ENCODE results near the gene GDPD5.

GDPD5 gene

GRCh38 chr11:75558939-75559843, 33.5 kb upstream of the GDPD5 start:
- DNase-seq (ENCODE audit: low read depth), result no peak

DNA sequence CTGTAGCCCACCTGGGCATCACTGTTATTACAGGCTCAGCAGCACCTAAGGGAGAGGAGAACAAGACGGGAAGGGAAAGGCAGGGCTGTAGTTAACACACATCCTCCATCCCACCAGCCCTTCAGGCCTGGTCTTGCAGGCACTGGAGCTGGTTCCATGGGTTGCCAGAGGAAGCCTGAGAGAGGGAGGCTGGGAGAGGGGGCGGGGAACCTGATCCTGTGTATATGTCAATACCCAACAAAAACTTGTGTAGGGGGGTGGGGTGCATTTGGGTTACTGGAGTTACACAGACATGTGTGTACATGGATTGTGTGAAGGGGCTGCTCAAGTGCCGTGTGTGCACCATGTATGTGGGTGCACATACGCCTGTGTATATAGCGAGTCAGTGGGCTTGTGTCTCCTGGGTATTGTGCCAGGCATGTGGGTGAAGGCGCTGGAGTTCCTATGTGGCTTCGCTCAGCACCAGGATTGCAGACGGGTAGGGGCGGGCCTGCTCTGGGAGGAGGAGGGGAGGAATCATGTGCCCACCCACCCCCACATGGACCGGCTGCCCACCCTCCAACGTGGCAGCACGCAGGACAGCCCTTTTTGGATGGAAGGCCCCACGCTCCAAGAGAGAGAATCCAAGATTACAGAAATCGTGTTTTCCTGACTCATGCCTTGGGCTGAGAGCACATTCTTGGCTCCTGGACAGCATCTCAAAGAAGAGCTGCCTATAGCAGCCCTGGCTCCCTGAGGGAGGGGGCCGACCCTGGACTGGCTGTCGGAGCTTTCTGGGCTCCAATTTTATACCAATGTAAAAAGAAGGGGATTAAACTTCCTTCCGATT, 32.1 kb upstream of the GDPD5 start:
- DNase-seq (ENCODE audit: low read depth), result no peak

- DNase-seq (ENCODE audit: low read depth), result no peak
Measured at GRCh38 chr11:75556275-75556674, 30.5 kb upstream of the GDPD5 start.

GRCh38 chr11:75555079-75555811, 29.5 kb upstream of the GDPD5 start:
- DNase-seq (ENCODE audit: low read depth), result no peak

DNA sequence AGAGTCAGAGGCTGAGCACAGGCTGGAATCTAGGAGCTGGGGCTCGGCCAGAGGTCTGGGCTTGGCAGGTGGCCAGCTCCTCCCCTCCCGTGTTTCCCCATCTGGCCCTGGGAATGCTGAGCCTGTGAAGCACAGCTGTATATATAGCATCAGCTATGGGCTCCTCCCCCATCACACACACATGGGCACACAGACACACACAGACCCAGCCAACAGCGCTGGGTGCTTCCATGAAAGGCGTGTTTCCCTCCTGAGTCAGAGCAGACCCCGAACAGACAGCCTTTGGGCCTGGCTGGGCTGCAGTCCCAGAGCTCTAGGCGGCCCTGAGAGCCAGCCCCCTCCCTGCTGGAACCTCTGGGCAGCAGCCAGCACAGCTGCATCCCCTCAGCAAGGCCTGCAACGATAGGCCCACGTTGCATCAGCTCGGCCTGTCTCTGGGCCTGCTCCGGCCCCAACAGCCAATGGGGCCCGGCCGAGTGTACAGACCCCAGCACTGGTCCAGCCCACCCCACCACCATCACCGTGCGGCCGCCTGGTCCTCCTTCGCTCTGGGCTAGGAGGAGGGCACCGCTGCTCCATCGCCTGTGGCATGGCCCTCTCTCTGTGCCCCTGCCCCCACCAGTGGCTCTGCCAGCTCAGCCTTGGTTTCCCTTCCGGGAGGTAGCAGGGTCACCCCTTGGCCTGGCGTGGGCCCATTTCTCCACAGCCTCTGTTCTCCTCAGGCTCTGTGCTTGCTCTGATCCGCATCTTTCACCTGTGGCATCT, 28.7 kb upstream of the GDPD5 start:
- no peak for DNase-seq (ENCODE audit: low read depth)

- DNase-seq (ENCODE audit: low read depth), result no peak
Measured at GRCh38 chr11:75553889-75554257, 28.1 kb upstream of the GDPD5 start.

GRCh38 chr11:75553182-75553581, 27.4 kb upstream of the GDPD5 start:
- DNase-seq (ENCODE audit: low read depth), result no peak

DNA sequence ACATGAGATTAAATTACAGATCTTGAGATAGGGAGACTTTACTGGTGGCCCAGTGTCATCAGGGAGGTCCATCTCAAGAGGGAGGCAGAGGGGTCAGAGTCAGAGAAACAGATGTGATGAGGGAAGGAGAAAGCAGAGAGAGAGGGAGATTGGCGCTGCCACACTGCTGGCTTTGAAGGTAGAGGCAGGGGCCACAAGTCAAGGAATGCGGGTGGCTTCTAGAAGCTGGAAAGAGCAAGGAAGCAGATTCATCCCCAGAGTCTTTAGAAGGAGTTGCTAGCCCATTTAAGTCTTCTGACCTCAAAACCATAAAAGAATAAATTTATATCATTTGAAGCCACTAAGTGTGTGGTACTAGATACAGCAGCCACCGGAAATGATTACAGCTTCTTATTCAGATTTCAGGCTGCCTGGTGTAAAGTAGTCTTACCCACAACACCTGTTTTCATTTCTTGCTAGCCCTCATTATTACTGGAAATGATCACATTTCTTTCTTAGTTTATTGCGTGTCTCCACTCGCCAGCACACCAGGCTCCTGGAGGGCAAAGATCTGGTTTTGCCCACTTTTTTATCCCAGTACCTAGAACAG, 23.7 kb upstream of the GDPD5 start:
- DNase-seq (ENCODE audit: low read depth), result no peak

DNA sequence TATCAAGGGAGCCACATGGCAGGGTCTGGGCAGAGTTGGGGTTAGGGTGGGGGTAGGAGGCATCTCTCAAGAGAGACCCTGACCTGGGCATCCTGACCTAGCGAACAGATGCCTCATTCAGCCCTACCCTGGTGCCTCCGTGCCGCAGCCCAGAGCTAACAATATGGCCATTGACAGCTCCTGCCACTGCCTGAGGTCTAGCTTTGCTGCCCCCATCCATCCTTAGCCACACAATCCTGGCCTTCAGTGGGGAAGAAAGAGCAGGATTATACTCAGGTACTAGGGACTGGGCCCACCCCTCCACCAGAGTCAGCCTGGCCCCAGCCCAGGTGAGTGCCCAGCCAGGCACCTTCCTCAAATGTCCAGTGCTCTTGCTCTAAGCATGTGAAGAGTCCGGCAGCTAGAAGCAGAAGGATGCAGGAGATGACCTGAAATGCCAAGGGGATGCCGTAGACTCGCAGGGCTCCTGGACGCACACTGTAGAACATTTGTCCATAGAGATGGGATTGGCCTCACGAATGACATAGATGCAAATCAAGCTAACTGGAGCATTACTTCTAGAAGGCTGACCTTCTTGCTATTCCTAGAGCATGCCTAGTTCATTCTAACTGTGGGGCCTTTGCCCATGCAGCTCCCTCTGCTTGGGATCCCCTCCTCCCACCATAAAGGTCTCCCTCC, 23.0 kb upstream of the GDPD5 start:
- DNase-seq (ENCODE audit: low read depth), result no peak

DNA sequence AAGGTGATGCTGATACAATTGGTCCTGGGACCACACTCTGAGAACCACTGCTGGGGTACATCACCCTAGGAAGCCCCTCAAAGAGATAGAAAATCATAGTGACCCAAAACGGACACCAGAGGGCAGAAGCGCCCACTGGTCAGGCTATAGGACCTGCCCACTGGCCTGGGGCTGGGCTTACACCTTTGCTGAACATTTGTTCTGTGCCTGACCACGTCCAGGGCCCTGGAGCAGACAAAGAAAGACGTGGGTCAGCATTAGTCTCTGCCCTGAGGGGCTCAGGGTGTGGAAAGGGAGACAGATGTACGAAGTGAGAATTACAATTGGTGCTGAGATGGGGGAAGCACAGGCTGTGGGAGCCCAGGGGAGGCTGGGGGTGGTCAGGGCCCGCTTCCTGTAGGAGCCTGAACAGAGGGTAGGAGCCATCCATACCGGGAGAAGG, 21.9 kb upstream of the GDPD5 start:
- no peak for DNase-seq (ENCODE audit: low read depth)

DNA sequence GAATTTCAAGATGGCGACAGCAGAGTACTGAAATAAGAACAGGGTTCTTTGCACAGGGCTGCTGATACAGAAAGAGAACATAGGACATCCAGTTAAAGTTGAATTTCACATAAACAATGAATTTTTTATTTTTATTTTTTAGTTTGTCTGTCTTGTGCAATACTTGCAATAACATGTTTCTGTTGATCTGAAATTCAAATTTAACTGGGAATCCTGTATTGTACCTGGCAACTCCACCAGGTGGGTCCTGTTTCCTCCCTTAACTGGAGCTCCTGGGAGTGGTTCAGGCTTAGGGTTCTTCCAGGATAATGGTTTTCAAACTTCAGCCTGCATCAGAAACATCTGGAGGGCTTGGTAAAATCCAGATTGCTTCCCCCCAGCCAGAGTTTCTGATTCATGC, 21.4 kb upstream of the GDPD5 start:
- no peak for DNase-seq (ENCODE audit: low read depth)

- DNase-seq (ENCODE audit: low read depth), result no peak
Measured at GRCh38 chr11:75543806-75544205, 18.1 kb upstream of the GDPD5 start.

DNA sequence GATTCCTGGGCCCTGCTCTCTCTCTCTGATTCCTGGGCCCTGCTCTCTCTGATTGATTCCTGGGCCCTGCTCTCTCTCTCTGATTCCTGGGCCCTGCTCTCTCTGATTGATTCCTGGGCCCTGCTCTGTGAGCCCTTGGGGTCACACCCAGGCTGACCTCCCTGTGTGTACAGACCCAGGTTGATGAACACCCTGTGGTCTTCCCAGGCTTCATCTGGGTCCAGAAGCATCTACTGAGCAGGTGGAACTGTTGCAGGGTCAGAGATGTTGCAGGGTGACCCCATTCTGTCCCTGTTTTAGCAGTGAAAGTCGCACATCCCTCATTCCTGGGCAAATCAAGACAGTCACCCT, 16.3 kb upstream of the GDPD5 start:
- DNase-seq (ENCODE audit: low read depth), result no peak

- no peak for DNase-seq (ENCODE audit: low read depth)
Measured at GRCh38 chr11:75541193-75542087, 15.7 kb upstream of the GDPD5 start.

DNA sequence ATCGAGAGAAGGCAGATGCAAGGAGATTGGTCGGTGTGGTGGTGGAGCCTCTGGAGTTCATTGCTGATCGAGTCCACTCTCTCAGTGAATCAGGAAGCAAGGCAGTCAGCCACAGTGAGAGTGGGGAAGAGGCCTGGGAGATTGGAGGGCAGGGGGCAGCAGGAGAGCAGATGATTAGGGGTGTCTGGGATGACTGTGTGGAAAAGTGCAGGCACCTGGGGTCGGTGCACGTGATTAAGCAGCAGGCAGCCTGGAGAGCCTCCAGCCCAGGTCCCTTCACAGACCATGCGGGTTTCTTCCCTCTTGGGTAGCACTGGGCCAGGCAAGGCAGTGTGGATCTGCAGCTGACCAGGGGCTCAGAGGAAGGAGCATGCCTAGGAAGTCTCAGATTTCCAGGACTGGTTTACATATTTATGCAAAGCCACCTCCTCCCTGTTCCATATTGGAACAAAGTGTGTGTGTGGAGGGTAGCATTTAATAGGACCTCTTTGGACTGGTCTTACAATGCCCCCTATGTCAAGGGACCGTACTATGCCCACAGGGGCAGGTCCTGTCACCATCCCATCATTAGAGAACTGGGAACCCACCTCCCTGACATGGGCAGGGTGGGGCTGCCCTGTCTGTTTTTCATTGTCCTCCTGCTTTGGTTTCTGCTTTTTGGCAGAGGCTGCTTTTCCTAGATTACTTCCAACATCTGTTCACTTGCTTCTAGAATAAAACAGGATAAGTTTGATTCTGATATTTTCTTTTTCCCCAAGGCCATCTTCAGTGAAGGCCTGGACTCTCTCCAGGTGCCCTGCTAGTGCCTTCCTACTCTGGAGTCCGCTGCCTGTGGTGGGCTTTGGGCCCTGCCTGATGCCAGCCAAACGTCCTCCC, 14.0 kb upstream of the GDPD5 start:
- no peak for DNase-seq (ENCODE audit: low read depth)

DNA sequence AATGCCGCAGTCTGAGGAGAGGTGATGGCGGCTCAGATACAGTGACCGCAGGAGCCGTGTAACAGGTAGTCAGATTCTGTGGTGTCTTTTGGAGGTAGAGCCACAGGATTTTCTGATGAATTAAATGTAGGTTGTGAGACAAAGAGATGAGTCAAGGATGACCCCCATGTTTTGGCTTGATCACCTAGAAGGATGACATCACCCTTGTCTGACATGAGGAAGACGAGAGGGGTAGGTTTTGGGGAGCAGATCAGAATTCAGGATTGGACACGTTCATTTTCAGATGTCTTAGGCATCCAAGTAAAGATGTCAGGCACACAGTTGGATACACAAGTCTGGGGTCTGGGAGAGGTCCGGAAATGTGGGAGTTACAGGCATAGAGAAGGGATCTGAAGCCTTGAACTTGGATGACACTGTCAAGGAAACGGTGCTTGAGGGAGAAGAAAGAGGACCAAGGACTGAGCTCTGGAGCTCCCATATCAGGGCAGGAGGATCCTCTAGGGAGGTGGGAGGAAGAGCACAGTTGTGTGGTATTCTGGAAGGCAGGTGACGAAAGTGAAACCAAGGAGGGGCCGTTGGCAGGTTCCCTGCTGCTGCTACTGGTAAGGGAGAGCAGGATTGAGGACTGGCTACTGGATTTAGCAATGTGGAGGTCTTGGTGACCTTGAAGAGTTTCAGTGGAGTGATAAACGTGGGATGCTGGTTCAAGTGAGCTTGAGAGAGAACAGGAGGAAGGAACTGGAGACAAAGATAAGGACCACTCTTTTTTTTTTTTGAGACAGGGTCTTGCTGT, 12.6 kb upstream of the GDPD5 start:
- no peak for DNase-seq (ENCODE audit: low read depth)

GRCh38 chr11:75537740-75538139, 12.0 kb upstream of the GDPD5 start:
- DNase-seq (ENCODE audit: low read depth), result no peak

All from T-helper 22 cell (primary cell).